Hematopoietic multipotent progenitor cell treated with erythropoietin and hydrocortisone succinate and interleukin-3 and kit ligand, for 8 days (in vitro differentiated cells): ENCODE results near the gene ZNF423.
"Not testable (repeated sequence)": the region's sequence is repeated elsewhere in the genome, so short reads cannot be mapped to it uniquely, and the experiment has no call there.

ENCODE experiments used
- DNase-seq: peaks from one replicate; pipeline ENCODE4 v3.0.0-alpha.2; 2015

The ZNF423 gene

GRCh38 chr16:49855822-49856671 is at the start of gene ZNF423:
TSS of gene ZNF423 (minus strand) at chr16:49856112. CDS start at chr16:49855774, 338 bp downstream.
- DNase-seq = no peak

- no peak for DNase-seq
Measured at GRCh38 chr16:49904348-49905062, 48.6 kb upstream of the ZNF423 start.

- no peak for DNase-seq
Measured at GRCh38 chr16:49902908-49903307, 47.0 kb upstream of the ZNF423 start.

- DNase-seq = no peak
Measured at GRCh38 chr16:49901711-49902110, 45.8 kb upstream of the ZNF423 start.

GRCh38 chr16:49900875-49901274 is 45.0 kb upstream of the ZNF423 start:
- DNase-seq = no peak

GRCh38 chr16:49899991-49900695 is 44.2 kb upstream of the ZNF423 start:
- no peak for DNase-seq

- no peak for DNase-seq
Measured at GRCh38 chr16:49896447-49896964, 40.6 kb upstream of the ZNF423 start.

GRCh38 chr16:49890876-49891275 is 35.0 kb upstream of the ZNF423 start:
- DNase-seq = peak; percentile 3

GRCh38 chr16:49889725-49890397 is 33.9 kb upstream of the ZNF423 start:
- no peak for DNase-seq

- DNase-seq = no peak
Measured at GRCh38 chr16:49886554-49887094, 30.7 kb upstream of the ZNF423 start.

GRCh38 chr16:49884033-49885015 is 28.4 kb upstream of the ZNF423 start:
- no peak for DNase-seq

GRCh38 chr16:49883076-49884014 is 27.4 kb upstream of the ZNF423 start:
- no peak for DNase-seq

GRCh38 chr16:49881890-49882289 is 26.0 kb upstream of the ZNF423 start:
- no peak for DNase-seq

GRCh38 chr16:49878540-49878939 is 22.6 kb upstream of the ZNF423 start:
- DNase-seq = not testable (repeated sequence)

GRCh38 chr16:49876716-49877129 is 20.8 kb upstream of the ZNF423 start:
- DNase-seq = peak; percentile 9

GRCh38 chr16:49875806-49876715 is 20.1 kb upstream of the ZNF423 start:
- DNase-seq = no peak

GRCh38 chr16:49874613-49875237 is 18.8 kb upstream of the ZNF423 start:
- DNase-seq = no peak

GRCh38 chr16:49871824-49872223 is 15.9 kb upstream of the ZNF423 start:
- DNase-seq = not testable (repeated sequence)
